ENCODE data around the gene CLRN2. TPM values are rescaled to one million over a fixed set of nuclear protein-coding genes. Genes with fewer than 3 reads are reported as not detected.

The CLRN2 gene
- total RNA-seq, 4 donors from 2014 or later, result not detected

GRCh38 chr4:17550549-17550948 lies 35.6 kb downstream of the CLRN2 start:
- intact Hi-C loops (cut with DNase I; ENCODE audit: low total_unique reads), result loop anchor here (10.0 kb wide), 1 partner anchor 84 kb away; no protein-coding TSS in a partner anchor
- WGBS, 2 donors, result 78 to 88% methylated on average over 3 of the region's 3 CpGs
- H3K4me3 ChIP-seq (ENCODE audit: low read depth, poor library complexity, severe bottlenecking), result no peak overlapping the region
- DNase-seq (ENCODE audit: low spot score in 2 of 2), result no peak
- no peak for TF ChIP-seq POLR2A (IDR thresholded peaks at IDR 0.05)
- TF ChIP-seq CTCF (IDR thresholded peaks at IDR 0.05), result no peak

GRCh38 chr4:17552427-17552826 lies 37.5 kb downstream of the CLRN2 start:
- no peak overlapping the region for H3K4me3 ChIP-seq (ENCODE audit: low read depth, poor library complexity, severe bottlenecking)
- intact Hi-C loops (cut with DNase I; ENCODE audit: low total_unique reads), result loop anchor here (10.0 kb wide), 1 partner anchor 82 kb away; no protein-coding TSS in a partner anchor
- TF ChIP-seq POLR2A (IDR thresholded peaks at IDR 0.05) (no peak), CTCF (IDR thresholded peaks at IDR 0.05) (no peak)
- DNase-seq (ENCODE audit: low spot score in 2 of 2), result no peak
- WGBS, 2 donors, result 21 to 38% methylated on average over 5 of the region's 5 CpGs

- no peak for DNase-seq (ENCODE audit: low spot score in 2 of 2)
- intact Hi-C loops (cut with DNase I; ENCODE audit: low total_unique reads), result loop anchor here (10.0 kb wide), 1 partner anchor 80 kb away; no protein-coding TSS in a partner anchor
- TF ChIP-seq CTCF (IDR thresholded peaks at IDR 0.05) (no peak), POLR2A (IDR thresholded peaks at IDR 0.05) (no peak)
- 67 to 81% methylated on average over 4 of the region's 4 CpGs for WGBS, 2 donors
- H3K4me3 ChIP-seq (ENCODE audit: low read depth, poor library complexity, severe bottlenecking), result no peak overlapping the region
These were observed 39.6 kb downstream of the CLRN2 start for GRCh38 chr4:17554568-17554967.

DNA sequence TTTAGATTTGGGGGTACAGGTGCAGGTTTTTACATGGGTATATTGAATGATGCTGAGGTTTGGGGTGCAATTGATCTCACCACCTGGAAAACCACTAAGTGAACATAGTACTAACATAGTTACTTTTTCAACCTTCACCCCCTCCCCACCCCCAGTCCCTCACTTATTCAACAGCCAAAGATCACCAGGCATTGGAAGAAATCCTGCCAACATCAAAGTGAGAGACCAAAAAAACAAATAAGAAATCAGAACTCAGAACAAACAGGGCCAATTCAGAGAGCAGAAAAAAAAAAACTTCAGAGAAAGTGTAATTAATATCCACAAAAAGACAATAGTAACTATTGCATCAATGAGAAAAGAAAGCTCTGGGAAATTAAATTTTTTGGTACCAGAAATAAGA lies 41.5 kb downstream of the CLRN2 start:
- intact Hi-C loops (cut with DNase I; ENCODE audit: low total_unique reads), result loop anchor here (10.0 kb wide), 1 partner anchor 78 kb away; no protein-coding TSS in a partner anchor
- DNase-seq (ENCODE audit: low spot score in 2 of 2), result no peak
- TF ChIP-seq CTCF (IDR thresholded peaks at IDR 0.05), result no peak
- no peak for TF ChIP-seq POLR2A (IDR thresholded peaks at IDR 0.05)

DNA sequence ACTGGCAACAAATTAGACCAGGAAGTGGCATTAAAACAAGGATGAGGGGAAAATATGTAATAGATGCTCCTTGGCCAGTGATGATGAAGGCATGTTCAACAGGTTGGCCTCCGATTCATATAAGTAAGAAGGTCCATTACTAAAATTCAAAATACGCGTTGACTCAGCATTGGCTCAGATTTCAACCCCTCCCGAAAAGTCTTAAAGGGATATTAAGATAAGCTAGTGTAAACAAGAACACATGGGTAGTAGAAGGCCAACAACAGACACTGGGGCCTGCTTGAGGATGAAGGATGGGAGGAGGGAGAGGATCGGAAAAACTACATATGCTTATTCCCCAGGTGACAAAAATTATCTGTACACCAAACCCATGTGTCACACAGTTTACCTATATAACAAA lies 42.9 kb downstream of the CLRN2 start:
- intact Hi-C loops (cut with DNase I; ENCODE audit: low total_unique reads), result loop anchor here (10.0 kb wide), 1 partner anchor 77 kb away; no protein-coding TSS in a partner anchor
- 71% methylated on average over 5 of the region's 5 CpGs for WGBS, 2 donors
- DNase-seq (ENCODE audit: low spot score in 2 of 2), result no peak

More for the DNA sequence above, 41.5 kb downstream of the CLRN2 start:
- no peak overlapping the region for H3K4me3 ChIP-seq (ENCODE audit: low read depth, poor library complexity, severe bottlenecking)

More for the DNA sequence above, 42.9 kb downstream of the CLRN2 start:
- TF ChIP-seq POLR2A (IDR thresholded peaks at IDR 0.05) (no peak), CTCF (IDR thresholded peaks at IDR 0.05) (no peak)
- H3K4me3 ChIP-seq (ENCODE audit: low read depth, poor library complexity, severe bottlenecking), result no peak overlapping the region

Data from lower leg skin (tissue), 4 donors.